Epidermal melanocyte (primary cell): ENCODE measurements around the gene ZNF580.

Experiments
- DNase-seq: peaks from one replicate; pipeline ENCODE4 v3.0.0; 2011; ENCODE audit warnings: low spot score; ENCODE audit not compliant: insufficient read length

ZNF580 gene

GRCh38 chr19:55623130-55623529, 17.7 kb upstream of the ZNF580 start:
- DNase-seq, result no peak

- DNase-seq, result peak; percentile 16
These were observed 17.2 kb upstream of the ZNF580 start for GRCh38 chr19:55623561-55623960.

GRCh38 chr19:55624109-55625003, 16.4 kb upstream of the ZNF580 start, which contains the start of gene ZNF784:
TSS of gene ZNF784 (minus strand) at chr19:55624566. CDS start at chr19:55624561, 5 bp downstream.
- DNase-seq, result peak; percentile 96

GRCh38 chr19:55625004-55625326, 15.8 kb upstream of the ZNF580 start:
- DNase-seq, result no peak

- no peak for DNase-seq
These were observed 14.5 kb upstream of the ZNF580 start for GRCh38 chr19:55626350-55626749.

GRCh38 chr19:55632463-55632834, 8.4 kb upstream of the ZNF580 start:
- DNase-seq, result peak; percentile 76

- DNase-seq, result no peak
These were observed 6.9 kb upstream of the ZNF580 start for GRCh38 chr19:55633861-55634260.

- no peak for DNase-seq
These were observed 5.5 kb upstream of the ZNF580 start for GRCh38 chr19:55635334-55635717.

GRCh38 chr19:55635856-55636440, 4.9 kb upstream of the ZNF580 start:
- no peak for DNase-seq

GRCh38 chr19:55636723-55637122, 4.1 kb upstream of the ZNF580 start:
- DNase-seq, result no peak

GRCh38 chr19:55637534-55637933, 3.3 kb upstream of the ZNF580 start:
- no peak for DNase-seq

- no peak for DNase-seq
These were observed 1.9 kb upstream of the ZNF580 start for GRCh38 chr19:55638864-55639359.

- DNase-seq, result peak; percentile 70
These were observed 692 bp upstream of the ZNF580 start for GRCh38 chr19:55640043-55640576.

- no peak for DNase-seq
These were observed 787 bp downstream of the ZNF580 start for GRCh38 chr19:55641426-55642152.

- DNase-seq, result no peak
These were observed 1.6 kb downstream of the ZNF580 start for GRCh38 chr19:55642153-55643002.

GRCh38 chr19:55643003-55643886, 2.4 kb downstream of the ZNF580 start, which contains the start of gene ZNF581:
TSS of gene ZNF581 (plus strand) at chr19:55643649. CDS start at chr19:55644572, 923 bp downstream.
- peak; percentile 96 for DNase-seq

GRCh38 chr19:55643887-55644176, 3.0 kb downstream of the ZNF580 start:
- no peak for DNase-seq

GRCh38 chr19:55644191-55644833, 3.5 kb downstream of the ZNF580 start:
- no peak for DNase-seq

GRCh38 chr19:55644842-55645511, 4.2 kb downstream of the ZNF580 start:
- no peak for DNase-seq
